NCI-H524 treated with DMSO at 0.1 percent for 48 hours (cell line): ENCODE results near the gene CCNF.

Experiments used
- DNase-seq: peaks from one replicate; lab custom pipeline; 2025; lab: John Stamatoyannopoulos, UW

The CCNF gene

GRCh38 chr16:2485811-2486507, 56.7 kb downstream of the CCNF start:
- no peak for DNase-seq

GRCh38 chr16:2486645-2487516, 57.6 kb downstream of the CCNF start:
- no peak for DNase-seq

GRCh38 chr16:2487517-2487842, 58.2 kb downstream of the CCNF start:
- DNase-seq: no peak

GRCh38 chr16:2487903-2488531, 58.8 kb downstream of the CCNF start:
- DNase-seq: no peak

GRCh38 chr16:2489581-2489980, 60.3 kb downstream of the CCNF start:
- DNase-seq: no peak

- DNase-seq: peak; percentile 17
Measured at GRCh38 chr16:2490190-2491105, 61.2 kb downstream of the CCNF start.

GRCh38 chr16:2492292-2492691, 63.0 kb downstream of the CCNF start:
- no peak for DNase-seq

GRCh38 chr16:2493605-2494004, 64.4 kb downstream of the CCNF start:
- no peak for DNase-seq

GRCh38 chr16:2494616-2495015, 65.4 kb downstream of the CCNF start:
- DNase-seq: no peak

- no peak for DNase-seq
Measured at GRCh38 chr16:2495041-2495440, 65.8 kb downstream of the CCNF start.

GRCh38 chr16:2496223-2497115, 67.2 kb downstream of the CCNF start:
- no peak for DNase-seq

- no peak for DNase-seq
Measured at GRCh38 chr16:2497116-2497630, 67.9 kb downstream of the CCNF start.

- DNase-seq: no peak
Measured at GRCh38 chr16:2497695-2498484, 68.6 kb downstream of the CCNF start.

- DNase-seq: no peak
Measured at GRCh38 chr16:2498531-2499253, 69.4 kb downstream of the CCNF start.

GRCh38 chr16:2499454-2499853, 70.2 kb downstream of the CCNF start:
- DNase-seq: no peak

GRCh38 chr16:2499890-2500429, 70.7 kb downstream of the CCNF start:
- no peak for DNase-seq

GRCh38 chr16:2500430-2500917, 71.2 kb downstream of the CCNF start:
- no peak for DNase-seq

- DNase-seq: peak; percentile 38
Measured at GRCh38 chr16:2500918-2501750, 71.9 kb downstream of the CCNF start.
